Stimulated activated CD8-positive, alpha-beta memory T cell treated with anti-CD3 and anti-CD28 coated beads, Interleukin-15, amount 100 ng/mL, for 48 hours (primary cell): ENCODE results near the gene STARD13.

Experiments used
- DNase-seq, 2 donors: peaks; one replicate each; pipeline ENCODE4 v3.0.0-alpha.2; 2020; ENCODE audit warnings: low read depth in 2 of 2

The STARD13 gene

DNA sequence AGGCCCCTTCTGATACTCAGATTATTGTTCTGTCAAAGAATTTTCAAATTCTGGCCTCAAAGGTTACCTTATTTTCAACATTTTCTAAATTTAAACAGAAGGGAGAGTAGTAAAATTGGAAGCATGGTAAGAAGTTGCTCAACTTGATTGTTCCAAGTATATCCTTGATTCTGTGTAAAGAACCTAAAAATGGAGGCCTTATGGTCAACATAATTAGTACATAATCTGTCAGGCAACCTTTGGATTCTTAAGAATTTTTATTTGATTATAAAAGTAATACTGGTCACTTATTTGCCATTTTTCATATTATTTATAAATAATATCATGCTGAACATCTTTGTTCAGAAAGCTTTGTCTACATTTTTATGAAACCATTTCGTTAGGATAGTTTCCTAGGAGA lies 83.9 kb downstream of the STARD13 start:
- DNase-seq: no peak

DNA sequence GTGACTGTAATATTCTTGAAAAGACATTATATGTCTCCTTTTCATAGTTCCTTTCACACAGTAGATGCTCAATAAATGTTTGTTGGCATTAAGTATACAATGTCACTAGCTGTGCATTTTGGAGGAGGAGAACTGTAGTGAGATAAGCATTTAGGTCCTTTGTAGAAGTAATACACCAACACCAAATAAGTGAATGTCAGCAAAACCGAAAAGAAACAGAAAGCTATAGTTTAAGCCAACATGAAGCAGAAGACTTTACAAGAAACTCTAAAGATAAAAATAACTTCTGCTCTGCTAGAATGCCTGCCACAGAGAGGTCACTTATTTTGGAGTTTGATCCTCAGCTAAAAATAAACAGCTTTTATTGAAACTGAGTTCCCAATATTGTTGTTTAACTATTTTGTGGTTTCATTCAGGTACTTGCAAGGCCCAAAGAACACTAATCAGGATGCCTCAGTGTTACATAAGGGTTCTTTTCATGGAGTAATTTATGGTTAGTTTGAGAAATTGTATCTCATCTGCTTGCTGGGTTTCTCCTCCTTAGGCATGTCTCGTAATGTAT lies 86.2 kb downstream of the STARD13 start:
- no peak for DNase-seq

DNA sequence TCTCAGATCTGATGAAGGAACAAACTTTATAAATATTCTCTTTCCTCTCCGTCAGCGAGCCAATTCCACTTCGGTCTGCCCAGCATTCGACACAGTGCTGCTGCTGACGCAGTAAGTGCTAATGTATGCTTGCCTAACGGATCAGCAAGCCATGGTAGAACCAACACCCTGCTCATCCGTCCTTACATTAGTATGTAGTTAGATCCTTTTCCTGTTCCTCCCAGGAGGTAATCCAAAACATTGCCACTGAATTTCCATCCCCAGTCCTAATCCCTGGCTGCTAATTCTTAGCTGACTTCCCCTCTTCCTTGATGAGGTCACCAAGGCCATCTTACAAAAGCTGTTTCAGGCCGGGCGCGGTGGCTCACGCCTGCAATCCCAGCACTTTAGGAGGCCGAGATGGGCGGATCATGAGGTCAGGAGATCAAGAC lies 88.0 kb downstream of the STARD13 start:
- no peak for DNase-seq

DNA sequence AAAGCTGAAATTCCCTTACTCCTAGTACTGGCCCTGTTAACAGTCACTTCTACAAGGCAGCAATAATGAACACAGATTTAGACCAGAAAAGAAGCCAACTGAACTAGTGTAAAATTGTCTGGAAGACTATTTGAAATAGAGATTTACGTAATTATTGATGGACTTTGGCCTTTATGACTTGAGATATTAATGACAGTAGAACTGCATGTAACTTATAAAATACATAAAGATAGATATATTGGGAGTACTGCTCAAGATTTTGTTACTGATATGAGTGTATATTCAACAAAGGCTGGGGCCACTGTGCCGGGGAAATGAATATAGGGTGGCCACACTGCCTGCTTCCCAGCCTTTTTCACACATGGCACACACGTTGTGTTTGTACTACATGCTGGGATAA lies 88.8 kb downstream of the STARD13 start:
- DNase-seq: no peak

DNA sequence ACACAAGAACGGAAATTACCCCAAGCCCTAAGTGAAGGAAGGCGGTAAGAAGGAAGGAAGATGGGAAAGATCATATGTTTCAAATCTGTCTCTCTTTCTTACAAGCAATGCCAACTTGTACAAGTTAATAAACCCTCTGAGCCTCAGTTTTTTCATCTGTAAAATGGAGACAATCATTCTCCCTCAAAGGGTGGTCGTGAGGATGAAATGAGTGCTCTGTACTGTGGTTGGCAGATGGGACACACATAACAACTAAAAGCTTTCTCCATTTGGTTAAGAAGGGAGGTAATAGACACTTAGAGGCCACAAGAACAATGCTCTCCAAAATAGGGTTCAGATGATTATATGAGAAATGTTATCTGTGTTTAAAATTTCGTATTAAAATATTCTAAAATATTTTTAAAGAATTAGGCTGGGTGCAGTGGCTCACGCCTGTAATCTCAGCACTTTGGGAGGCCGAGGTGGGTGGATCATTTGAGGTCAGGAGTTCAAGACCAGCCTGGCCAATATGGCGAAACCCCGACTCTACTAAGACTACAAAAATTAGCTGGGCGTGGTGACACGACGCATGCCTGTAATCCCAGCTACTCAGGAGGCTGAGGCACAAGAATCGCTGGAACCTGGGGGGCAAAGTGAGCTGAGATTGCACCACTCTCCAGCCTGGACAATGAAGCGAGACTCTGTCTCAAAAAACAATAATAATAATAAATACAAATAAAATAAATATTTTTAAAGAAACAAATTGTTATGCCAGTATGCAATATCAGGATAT lies 89.7 kb downstream of the STARD13 start:
- DNase-seq: no peak

DNA sequence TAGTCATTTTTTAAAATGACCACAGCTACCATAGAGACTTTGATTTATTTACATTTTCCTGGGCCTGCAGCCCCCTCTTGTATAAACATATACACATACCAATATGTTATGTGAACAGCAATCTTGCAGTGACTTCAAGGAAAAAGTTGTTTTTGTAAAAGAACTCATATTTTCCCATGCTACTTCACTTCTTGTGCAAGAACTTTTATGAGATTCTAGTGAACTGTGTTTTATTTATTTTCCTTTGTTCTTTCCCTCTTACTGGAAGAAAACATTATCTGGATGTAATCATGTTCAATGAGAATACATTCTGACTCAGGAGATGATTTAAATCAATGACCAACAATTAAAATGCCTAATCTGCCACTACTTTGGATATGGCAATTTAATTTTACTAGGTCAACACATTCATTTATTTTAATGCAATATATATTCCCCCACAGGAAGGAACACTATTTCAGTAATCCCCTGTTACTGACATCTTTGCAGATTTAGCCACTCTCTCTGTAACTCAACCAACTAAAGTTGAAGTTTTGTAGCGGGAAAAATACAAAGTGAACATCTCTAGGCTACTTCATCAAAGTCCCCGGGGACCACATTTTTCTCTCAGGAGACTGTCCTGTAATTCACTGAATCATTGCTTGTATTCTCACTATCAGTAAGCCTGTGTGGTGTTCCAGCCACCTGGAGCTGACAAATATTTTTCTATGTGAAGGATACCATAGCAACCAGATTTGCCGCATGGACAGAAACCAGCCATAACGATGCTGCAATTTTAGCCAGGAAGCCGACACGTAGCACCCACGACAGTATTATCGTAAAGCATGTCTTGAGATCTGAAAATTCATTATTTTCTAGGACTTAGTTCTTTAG lies 90.5 kb downstream of the STARD13 start:
- DNase-seq: no peak

DNA sequence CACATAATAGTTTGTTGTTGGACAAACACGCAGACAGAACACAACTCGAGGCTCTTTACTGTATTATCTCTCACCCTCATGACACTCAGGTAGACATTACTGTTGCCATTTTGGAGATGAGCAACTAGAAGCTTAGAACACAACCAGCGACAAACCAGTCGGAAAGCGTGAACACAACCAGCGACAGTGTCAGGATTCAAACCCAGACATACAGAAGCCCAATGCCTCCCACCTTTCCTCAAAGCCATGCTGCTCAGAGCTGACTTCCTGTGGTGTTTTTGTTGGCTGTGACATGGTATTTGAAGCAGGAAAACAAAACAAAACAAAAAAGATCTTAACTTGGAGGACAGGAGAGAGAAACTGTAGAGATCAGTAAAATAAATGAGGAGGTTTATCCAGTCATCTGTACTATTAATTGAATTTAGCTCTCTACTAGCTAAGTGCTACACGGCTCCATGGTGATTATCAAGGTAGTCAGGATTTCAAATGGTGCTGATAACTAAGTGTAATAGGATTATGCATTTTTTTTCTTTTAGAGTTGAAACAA lies 92.1 kb downstream of the STARD13 start:
- DNase-seq: no peak

DNA sequence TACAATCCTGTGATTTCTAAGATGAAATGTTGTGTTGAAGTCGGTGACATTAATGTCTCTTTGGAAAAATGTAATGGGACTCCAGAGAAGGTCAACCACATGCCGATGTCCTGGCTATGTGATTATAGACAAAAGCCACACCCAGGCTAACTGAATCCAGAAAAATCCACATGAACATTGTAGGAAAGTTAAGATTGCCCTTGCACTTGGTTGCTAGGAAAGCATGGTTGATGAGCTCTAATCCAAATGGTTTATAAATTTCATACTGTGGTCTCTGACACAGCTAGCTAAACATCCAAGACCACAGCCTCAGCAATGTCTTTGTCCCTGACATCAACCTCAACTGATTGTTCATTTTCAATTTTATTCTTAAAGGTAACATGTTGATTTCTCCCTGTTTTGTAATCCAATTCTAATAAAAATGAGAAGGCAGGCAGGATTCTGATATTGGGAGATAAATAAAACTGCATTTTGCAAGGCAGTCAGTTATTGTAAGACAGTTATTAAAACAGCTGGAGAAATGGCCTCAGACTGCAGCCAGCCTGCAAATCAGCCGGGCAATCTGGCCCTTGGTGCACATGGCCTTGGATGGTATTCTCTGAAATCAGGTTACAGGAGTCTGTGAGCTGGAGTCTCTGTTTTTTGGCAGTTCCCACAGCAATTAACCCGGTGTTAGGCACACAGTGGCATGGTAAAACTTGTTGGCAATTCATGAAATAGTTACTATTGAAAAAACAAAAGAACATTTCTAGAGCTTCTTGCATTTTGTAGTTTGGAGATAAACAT lies 93.9 kb downstream of the STARD13 start:
- no peak for DNase-seq

DNA sequence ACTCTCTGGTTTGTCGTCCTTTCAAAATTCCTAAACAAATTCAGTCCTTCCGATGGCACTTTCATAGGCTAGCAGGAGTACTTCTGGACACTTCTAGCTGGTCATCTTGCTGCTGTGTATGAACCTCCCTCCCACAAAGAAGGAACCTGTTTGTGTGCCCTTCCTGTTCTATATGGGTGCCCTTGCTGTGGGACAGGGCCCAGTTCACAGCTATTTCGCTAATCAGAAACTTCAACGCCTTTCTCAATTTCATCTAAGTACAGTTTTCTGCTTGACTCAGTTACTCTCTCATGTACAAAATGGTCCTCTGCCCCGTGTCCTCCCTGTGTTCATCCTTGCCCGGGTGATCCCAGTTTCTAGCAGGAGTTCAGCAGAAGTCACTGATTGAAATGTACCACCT lies 96.1 kb downstream of the STARD13 start:
- DNase-seq: no peak

DNA sequence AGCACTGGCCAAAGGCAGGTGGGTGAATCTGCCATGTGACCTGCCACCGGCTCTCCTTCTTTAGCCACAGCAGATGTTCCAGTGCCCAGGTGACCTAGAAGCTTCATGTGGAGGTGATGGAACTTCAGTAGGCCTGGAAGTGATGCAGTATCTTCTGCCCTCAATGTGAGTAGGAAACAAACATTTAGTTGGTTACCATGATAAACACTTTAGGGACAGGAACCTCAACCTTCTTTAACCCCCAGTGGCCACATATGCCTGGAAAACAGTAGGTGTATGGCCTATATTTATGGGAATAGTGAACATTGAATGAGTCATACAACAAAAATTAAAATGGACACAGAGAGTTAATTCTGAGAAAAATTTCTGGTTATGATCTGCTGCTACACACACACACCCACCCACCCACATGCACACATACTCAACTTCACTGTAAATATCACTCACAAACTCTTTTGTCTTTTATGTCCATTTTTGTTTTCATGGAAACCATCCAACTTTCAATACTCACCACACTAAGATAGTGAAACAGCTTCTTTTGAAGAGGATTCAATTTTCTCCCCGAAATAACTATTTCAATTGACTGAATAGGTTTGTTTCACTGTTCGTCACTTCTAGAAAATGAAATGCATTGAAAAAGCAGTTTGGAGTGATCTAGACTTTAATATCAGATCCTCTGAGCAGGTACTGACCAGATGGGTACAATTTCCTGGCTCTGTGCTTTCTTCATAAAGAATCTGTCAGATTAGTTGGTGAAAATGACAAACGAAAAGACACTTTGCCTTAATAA lies 97.3 kb downstream of the STARD13 start:
- no peak for DNase-seq

DNA sequence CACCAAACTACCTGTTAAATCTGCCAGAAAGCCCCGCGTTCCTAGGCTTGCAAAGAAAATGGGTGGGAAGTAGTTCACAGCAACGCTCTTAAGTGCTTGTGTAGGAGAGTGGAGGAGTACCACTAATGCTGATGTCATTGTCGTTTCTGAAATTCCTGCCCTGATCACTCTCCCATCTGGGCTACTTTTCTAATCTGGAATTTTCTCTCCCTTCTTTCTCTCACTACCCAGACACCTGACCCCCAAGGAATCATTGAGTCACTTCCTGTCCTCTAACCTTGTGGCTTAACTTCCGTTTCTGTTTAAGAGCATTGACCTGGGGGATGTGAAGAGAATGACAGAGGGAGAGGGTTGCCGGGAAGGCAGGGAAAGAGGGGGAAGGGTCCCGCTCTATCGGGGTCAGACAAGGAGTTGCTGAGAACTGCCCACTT lies 98.7 kb downstream of the STARD13 start:
- DNase-seq: no peak

DNA sequence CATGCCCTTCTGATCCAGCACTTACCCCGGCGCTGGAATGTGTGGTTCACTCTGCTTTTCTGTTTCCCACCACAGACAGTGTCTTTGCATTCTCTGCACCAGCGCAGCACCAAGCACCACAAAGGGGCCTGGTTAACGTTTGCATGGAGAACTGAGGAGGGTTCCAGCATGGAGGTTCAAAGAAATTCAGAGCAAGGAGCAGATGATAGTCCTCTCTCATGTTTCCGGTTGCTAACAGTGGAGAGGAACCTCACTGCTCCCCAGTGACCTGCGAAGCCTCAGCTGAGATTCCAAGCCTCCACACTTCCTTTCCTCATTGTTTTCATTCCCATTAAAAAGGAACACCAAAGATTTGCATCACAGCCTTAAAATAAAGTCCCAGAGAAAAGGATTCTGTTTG lies 99.7 kb downstream of the STARD13 start:
- no peak for DNase-seq

DNA sequence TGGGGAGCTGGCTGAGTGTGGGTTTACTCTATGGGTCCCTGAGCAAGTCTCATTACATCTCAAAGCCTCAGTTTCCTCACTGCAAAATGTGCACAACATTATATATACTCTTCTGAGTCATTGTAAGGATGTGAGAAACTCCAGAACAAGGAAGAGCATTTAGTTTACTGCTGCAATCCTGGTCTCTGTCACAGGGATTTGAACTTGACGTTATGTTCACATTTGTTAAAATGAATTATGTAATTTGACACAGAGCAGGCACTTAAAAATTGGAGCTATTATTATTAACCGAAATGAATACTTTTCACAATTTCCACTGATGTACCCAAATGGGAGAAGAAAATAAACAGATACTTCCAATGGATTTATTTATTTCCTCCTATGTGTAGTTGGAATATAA lies 101.0 kb downstream of the STARD13 start:
- DNase-seq: no peak

DNA sequence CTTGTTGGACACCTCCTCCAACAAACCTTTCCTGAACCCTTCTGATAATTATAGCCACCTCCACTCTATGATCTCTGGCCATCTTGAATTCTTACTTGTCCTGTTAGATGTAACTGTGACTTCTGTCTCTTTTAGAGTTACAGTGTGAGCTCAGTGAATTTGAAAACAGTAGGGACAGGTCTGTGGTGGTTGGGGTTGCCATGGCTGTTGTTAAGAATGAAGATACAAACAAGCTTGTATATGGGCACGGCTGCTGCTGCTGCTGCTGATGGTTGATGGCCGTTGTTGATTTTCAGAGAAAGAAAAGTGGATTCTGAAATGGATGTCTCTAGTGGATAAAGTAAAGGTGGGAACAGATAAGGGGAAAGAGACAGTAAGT lies 101.5 kb downstream of the STARD13 start:
- no peak for DNase-seq

DNA sequence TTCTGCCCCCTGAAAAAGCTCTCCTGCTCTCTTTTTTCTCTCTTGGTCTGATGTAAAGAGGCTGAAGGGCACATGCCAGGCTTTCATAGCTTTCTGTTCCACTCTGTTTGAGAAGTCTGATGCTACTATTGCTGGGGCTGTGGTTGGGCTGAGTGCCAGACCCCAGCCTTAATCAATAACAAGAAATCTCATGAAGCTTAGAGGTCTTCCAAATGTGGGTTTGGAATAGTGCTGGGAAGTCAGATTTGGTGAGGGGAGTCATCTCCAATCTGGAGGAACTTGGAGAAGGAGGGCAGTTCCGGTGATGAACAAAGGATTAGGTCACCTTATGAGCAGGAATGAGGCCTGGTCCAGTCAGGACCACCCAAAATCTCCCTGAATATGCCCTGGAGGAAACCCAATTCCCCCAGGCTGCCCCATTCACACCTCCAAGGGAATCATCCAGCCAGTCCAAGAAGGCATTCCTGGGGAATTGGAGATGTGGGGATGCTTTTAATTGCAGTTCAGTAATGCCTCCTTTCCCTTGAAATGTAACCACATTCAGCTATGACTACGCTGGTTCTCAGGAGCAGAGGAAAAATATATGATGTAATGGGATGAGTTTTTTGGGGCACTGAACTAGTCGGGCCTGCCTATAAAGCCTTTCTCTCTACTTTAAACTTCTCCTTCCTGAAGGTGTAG lies 102.0 kb downstream of the STARD13 start:
- DNase-seq: no peak

DNA sequence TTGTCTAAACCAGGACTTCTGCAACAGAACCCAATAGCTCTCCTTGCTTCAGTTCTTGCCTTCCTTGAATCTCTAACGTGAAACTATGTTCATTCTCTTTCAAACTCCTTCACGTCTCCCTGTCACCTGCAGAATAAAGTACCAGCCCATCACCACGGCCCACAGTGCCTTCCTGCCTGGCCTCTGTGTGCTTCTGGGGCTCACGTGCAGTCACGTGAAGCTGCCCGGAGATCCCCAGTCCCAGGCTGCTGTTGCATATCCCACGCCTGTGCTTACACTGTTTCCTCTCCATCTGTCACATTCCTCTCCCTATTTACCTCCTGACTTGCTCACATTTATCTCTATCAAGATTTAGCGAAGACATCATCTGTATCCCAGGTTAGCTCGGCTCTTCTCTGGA lies 102.8 kb downstream of the STARD13 start:
- no peak for DNase-seq

DNA sequence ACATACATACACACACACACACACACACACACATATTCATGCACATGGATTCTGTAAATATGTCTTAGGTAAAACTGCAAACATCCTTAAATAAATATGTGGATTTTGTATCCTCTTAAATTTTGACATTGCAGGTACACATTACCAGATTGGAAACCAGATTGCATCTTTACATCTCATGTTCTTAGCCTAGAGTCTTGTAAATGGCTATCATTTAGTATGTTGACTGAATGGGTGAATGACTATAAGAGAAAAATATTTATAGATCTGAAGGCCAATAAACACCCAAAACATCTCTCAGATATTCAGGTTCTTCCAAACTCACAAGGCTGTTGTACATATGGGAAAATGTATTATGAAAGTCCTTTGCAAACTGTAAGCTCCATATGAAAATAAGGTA lies 104.3 kb downstream of the STARD13 start:
- DNase-seq: no peak

DNA sequence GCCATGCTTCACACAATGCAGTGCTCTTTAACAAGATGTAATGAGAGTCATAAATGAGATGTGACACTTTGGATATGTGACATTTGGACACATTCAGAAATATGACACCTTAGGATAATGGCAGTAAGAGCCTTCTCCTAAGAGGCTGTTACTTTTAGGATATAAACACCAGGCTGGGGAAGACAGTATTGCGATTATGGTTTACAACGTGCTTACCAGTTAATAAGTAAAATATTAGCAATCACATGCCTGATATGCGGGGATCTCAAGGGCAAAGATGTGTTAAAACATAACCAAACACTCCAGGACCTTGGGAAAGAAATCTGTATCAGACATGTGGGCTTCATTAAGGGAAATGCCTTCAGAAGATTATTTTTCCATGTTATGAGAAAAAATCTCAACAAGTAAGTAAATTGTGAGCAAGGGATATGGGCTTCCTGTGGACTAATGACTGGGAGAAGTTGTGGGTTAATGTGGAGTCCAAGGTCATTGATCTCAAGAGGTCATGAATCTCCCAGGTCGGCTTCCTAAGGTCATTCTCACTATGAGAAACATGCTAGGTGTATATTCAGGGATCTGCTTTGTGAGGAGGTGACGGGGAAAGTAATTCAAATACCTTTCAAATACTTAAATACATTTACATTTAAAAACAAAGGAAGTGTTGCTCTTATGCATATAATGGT lies 105.3 kb downstream of the STARD13 start:
- DNase-seq: no peak

DNA sequence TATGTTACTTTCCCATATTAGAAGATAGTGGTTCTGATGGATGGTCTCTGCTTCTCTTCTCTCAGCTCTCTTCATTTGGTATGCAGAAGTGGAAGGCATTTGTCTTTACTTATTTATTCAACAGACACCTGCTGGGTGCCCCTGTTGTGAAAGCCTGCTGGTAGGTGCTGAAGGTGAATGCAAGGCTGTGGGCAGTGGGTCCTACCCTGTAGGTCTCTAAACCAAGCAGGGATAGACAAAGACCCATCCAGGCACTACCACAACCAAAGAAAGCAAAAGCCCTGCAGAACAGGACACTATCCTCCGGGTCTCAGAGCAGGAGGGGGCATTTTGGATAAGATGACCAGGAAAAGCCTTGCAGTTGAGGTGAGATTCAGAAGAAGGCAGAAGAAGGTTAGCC lies 106.1 kb downstream of the STARD13 start:
- DNase-seq: no peak
